Measurements from ENCODE around the gene NTRK2.

NTRK2 gene

GRCh38 chr9:84949971-84950370 lies 280.4 kb downstream of the NTRK2 start:
- no peak for DNase-seq

GRCh38 chr9:84950879-84951811 lies 281.6 kb downstream of the NTRK2 start:
- no peak for DNase-seq

GRCh38 chr9:84953252-84953773 lies 283.8 kb downstream of the NTRK2 start:
- DNase-seq, result no peak

- peak in 1 of 2 donors; percentile 20 for DNase-seq
Measured at GRCh38 chr9:84953797-84954705, 284.5 kb downstream of the NTRK2 start.

GRCh38 chr9:84955155-84955554 lies 285.6 kb downstream of the NTRK2 start:
- no peak for DNase-seq

- no peak for DNase-seq
Measured at GRCh38 chr9:84955971-84956370, 286.4 kb downstream of the NTRK2 start.

- DNase-seq, result no peak
Measured at GRCh38 chr9:84959339-84959738, 289.8 kb downstream of the NTRK2 start.

GRCh38 chr9:84966876-84967830 lies 297.6 kb downstream of the NTRK2 start:
- DNase-seq, result no peak

GRCh38 chr9:84969084-84969483 lies 299.6 kb downstream of the NTRK2 start:
- no peak for DNase-seq

GRCh38 chr9:84969736-84970135 lies 300.2 kb downstream of the NTRK2 start:
- DNase-seq, result no peak

- DNase-seq, result no peak
Measured at GRCh38 chr9:84970432-84970831, 300.9 kb downstream of the NTRK2 start.

GRCh38 chr9:84971571-84971970 lies 302.0 kb downstream of the NTRK2 start:
- no peak for DNase-seq

- DNase-seq, result no peak
Measured at GRCh38 chr9:84974258-84974657, 304.7 kb downstream of the NTRK2 start.

GRCh38 chr9:84974855-84975254 lies 305.3 kb downstream of the NTRK2 start:
- no peak for DNase-seq

- DNase-seq, result no peak
Measured at GRCh38 chr9:84975926-84976325, 306.4 kb downstream of the NTRK2 start.

- DNase-seq, result no peak
Measured at GRCh38 chr9:84978661-84979060, 309.1 kb downstream of the NTRK2 start.

GRCh38 chr9:84983749-84984148 lies 314.2 kb downstream of the NTRK2 start:
- DNase-seq, result no peak

GRCh38 chr9:84988621-84989020 lies 319.1 kb downstream of the NTRK2 start:
- no peak for DNase-seq

GRCh38 chr9:84990416-84990815 lies 320.9 kb downstream of the NTRK2 start:
- DNase-seq, result no peak

- no peak for DNase-seq
Measured at GRCh38 chr9:84990850-84991513, 321.5 kb downstream of the NTRK2 start.

- DNase-seq, result no peak
Measured at GRCh38 chr9:84991514-84991870, 322.0 kb downstream of the NTRK2 start.

GRCh38 chr9:84992381-84992780 lies 322.9 kb downstream of the NTRK2 start:
- DNase-seq, result no peak

All from CD4-positive, alpha-beta T cell treated with Interleukin-4 for 1 hour (primary cell).